Activated CD4-positive, alpha-beta memory T cell treated with anti-CD3 and anti-CD28 coated beads for 36 hours (primary cell): ENCODE data around the gene CRIM1. TPM values are rescaled to one million over a fixed set of nuclear protein-coding genes. Genes with fewer than 3 reads are reported as not detected.
"Not testable (repeated sequence)": the region's sequence is repeated elsewhere in the genome, so short reads cannot be mapped to it uniquely, and the experiment has no call there.

Experiments used
- CTCF ChIA-PET: fragments of 350-600 bp; sonication (Branson Sonifier 250); formaldehyde crosslinking; loops from one replicate; lab custom pipeline; 2021; ENCODE audit warnings: antibody characterized with exemption, inconsistent platforms; lab: Charles Lee
- POLR2A ChIA-PET: fragments of 350-600 bp; sonication (Branson Sonifier 250); formaldehyde crosslinking; loops from one replicate; lab custom pipeline; 2021; ENCODE audit warnings: antibody characterized with exemption; lab: Charles Lee
- DNase-seq: peaks from one replicate; pipeline ENCODE4 v3.0.0-alpha.2; 2020
- H3K27ac Mint-ChIP-seq: one replicate; pipeline ENCODE4 v1.8.0; 2021; ENCODE audit warnings: mixed read lengths
- H3K27me3 Mint-ChIP-seq: one replicate; pipeline ENCODE4 v1.8.0; 2021; ENCODE audit warnings: mixed read lengths
- H3K36me3 Mint-ChIP-seq: one replicate; pipeline ENCODE4 v1.8.0; 2021; ENCODE audit warnings: mixed read lengths
- H3K4me1 Mint-ChIP-seq: one replicate; pipeline ENCODE4 v1.8.0; 2021; ENCODE audit warnings: low read depth, mixed read lengths
- H3K4me3 Mint-ChIP-seq: one replicate; pipeline ENCODE4 v1.8.0; 2021; ENCODE audit warnings: mild to moderate bottlenecking, mixed read lengths
- H3K9me3 Mint-ChIP-seq: one replicate; pipeline ENCODE4 v1.8.0; 2021; ENCODE audit warnings: mixed read lengths
- intact Hi-C: fragments of 100-400 bp; cut with micrococcal nuclease; formaldehyde crosslinking; loops from one replicate; pipeline ENCODE4 v1.15.1; 2023
- total RNA-seq, 2 experiments: library from RNA; stranded (reverse); gene quantifications; one replicate each; pipeline ENCODE4 v1.2.3, GENCODE V29; 2021

Gene CRIM1
- total RNA-seq, 2 experiments from 2014 or later, result 5.3 to 5.5 TPM

DNA sequence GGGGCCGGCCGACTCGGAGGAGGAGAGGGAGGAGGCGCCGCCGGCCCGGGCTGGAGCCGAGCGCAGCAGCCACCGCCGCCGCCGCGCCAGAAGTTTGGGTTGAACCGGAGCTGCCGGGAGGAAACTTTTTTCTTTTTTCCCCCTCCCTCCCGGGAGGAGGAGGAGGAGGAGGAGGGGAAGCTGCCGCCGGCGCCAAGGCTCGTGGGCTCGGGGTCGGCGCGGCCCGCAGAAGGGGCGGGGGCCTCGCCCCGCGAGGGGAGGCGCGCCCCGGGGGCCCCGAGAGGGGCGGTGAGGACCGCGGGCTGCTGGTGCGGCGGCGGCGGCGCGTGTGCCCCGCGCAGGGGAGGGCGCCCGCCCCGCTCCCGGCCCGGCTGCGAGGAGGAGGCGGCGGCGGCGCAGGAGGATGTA lies 316 bp downstream of the CRIM1 start:
- intact Hi-C loops, result loop anchor here (2.0 to 5.0 kb wide), 4 partner anchors 106 to 379 kb away; partner anchors contain the start of gene FEZ2
- DNase-seq, result no peak
- H3K9me3 Mint-ChIP-seq, result no peaks in the 10 kb centered on the region
- H3K4me3 Mint-ChIP-seq, result no peak overlapping the region
- no peak overlapping the region for H3K27ac Mint-ChIP-seq
- ChIA-PET POLR2A (no interaction called here), CTCF (interaction anchor here (0.6 to 0.7 kb wide), 2 partner anchors 163 to 384 kb away, joined by 3 read pairs; no protein-coding TSS in a partner anchor)
- H3K36me3 Mint-ChIP-seq, result no peaks in the 10 kb centered on the region
- peaks cover 43% of the 10 kb centered on the region for H3K27me3 Mint-ChIP-seq
- H3K4me1 Mint-ChIP-seq, result peaks cover 35% of the 10 kb centered on the region

DNA sequence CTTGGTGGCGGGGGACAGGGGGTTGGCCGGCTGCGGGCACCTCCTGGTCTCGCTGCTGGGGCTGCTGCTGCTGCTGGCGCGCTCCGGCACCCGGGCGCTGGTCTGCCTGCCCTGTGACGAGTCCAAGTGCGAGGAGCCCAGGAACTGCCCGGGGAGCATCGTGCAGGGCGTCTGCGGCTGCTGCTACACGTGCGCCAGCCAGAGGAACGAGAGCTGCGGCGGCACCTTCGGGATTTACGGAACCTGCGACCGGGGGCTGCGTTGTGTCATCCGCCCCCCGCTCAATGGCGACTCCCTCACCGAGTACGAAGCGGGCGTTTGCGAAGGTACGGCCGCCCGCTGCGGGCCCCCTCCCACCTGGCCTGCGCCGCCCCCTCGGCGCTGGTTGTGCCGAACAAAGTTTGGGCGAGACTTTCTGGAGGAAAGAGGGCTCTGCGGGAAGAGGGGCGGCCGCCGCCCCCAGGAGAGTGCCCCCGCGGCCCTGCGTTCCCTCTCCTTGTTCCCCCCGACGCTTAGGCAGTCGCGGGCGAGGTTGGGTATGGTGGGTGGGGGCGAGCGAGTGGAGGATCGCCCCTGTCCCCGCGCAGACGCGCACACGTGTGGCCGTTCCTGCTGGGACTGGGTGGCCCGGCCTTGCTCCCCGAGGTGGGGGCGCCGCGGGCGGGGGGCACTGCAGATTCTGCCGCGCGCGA lies 866 bp downstream of the CRIM1 start:
- intact Hi-C loops, result loop anchor here (2.0 to 5.0 kb wide), 4 partner anchors 106 to 379 kb away; partner anchors contain the start of gene FEZ2
- DNase-seq, result peak; percentile 53
- ChIA-PET CTCF (interaction anchor here (0.7 kb wide), 1 partner anchor 384 kb away, joined by 3 read pairs; no protein-coding TSS in a partner anchor), POLR2A (no interaction called here)
- H3K27me3 Mint-ChIP-seq, result peaks cover 48% of the 10 kb centered on the region
- peaks cover 35% of the 10 kb centered on the region for H3K4me1 Mint-ChIP-seq
- H3K9me3 Mint-ChIP-seq, result no peaks in the 10 kb centered on the region
- H3K36me3 Mint-ChIP-seq, result no peaks in the 10 kb centered on the region
- peak overlapping the region; percentile 73 for H3K4me3 Mint-ChIP-seq
- no peak overlapping the region for H3K27ac Mint-ChIP-seq

DNA sequence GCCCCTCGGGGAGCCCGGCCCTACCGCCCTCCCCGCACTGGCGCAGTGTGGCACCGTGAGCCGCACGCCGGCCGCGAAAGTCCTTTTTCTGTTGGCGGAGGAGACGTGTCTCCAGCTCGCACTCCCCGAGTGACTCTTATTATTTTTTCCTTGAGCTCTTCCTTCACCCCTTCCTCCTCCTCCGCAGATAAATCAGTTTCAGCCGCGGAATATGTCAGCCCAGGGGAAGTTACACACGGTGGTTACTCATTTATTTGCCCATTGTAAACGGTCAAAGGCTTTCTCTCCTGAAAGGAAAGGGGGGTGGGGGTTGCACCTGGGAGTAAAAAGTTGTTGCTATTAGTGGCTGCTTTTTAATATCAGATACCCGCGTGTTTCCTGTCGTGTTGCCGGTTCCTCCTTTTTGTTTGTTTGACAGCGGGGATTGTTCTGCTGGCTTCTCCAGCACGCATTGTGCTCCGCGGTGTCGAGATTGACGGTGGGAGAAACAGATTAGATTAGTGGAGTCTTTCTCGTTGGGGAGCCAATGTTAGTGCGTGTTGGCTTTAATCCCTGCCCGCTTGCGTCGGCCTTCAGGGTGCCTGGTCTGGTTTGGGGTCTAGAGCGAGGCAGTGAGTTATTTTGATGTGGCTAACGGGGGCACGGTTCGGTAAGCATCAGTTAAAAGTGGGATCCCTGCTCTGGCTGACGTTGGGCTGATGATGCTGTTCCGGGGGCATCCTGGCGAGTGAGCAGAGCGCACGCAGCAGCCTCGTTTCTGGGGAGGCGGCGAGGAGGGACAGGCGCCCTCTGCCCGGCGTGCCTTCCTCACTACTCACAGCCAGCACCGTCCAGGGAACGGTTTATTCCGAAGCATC lies 1.6 kb downstream of the CRIM1 start:
- peak; percentile 47 for DNase-seq
- Mint-ChIP-seq H3K27me3 (peaks cover 49% of the 10 kb centered on the region), H3K4me1 (peaks cover 35% of the 10 kb centered on the region), H3K27ac (no peak overlapping the region), H3K4me3 (peak overlapping the region; percentile 84), H3K36me3 (no peaks in the 10 kb centered on the region), H3K9me3 (no peaks in the 10 kb centered on the region)
- ChIA-PET POLR2A (no interaction called here), CTCF (interaction anchor here (1.1 to 1.5 kb wide), 2 partner anchors 11 to 47 kb away, joined by 3 to 5 read pairs; no protein-coding TSS in a partner anchor)
- intact Hi-C loops, result loop anchor here (2.0 to 5.0 kb wide), 4 partner anchors 105 to 380 kb away; partner anchors contain the start of gene FEZ2

DNA sequence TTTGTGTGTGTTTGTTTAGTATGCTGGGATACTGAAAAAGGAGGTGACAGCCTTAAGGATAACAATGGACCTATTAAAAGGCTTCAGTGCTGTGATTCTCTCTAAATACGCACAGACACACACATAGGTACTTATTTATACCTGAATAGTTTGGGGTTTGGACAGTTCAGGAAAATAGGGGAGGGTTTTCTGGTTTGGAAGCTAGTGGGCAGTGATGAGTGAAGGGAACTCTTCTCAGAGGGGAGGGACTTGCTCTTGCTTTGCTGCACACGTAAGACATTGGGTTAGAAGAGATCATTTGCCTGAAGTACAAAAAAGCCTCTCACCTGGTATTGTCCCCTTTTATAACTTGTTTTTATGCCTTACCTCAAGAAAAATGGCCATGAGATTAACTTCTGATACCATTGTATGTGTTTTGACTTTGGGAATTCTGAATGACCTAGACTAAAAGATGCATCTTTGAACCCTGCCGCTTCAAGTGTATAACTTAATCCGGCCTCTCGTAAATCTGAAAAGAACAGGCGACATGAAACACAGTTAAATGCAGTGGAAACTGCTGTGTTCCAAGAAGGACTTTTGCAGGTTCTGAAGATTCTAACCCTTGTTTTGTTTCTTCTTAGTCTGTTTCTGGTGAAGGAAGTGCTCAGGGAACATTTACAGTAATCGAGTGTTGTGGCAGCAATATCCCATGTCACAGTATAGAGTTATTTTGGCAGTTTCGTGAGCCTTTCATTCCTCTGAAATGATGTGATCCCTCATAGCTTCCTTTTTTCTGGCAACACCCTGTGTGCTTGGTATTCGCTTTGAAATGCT lies 2.5 kb downstream of the CRIM1 start:
- H3K9me3 Mint-ChIP-seq, result no peaks in the 10 kb centered on the region
- DNase-seq, result no peak
- H3K27me3 Mint-ChIP-seq, result peaks cover 49% of the 10 kb centered on the region
- CTCF ChIA-PET, result interaction anchor here (1.1 to 1.5 kb wide), 2 partner anchors 10 to 48 kb away, joined by 3 to 5 read pairs; no protein-coding TSS in a partner anchor
- peak overlapping the region; percentile 84 for H3K4me3 Mint-ChIP-seq
- POLR2A ChIA-PET, result no interaction called here
- intact Hi-C loops, result loop anchor here (2.0 to 5.0 kb wide), 4 partner anchors 104 to 381 kb away; partner anchors contain the start of gene FEZ2
- H3K4me1 Mint-ChIP-seq, result peaks cover 30% of the 10 kb centered on the region
- H3K27ac Mint-ChIP-seq, result no peak overlapping the region
- no peaks in the 10 kb centered on the region for H3K36me3 Mint-ChIP-seq

DNA sequence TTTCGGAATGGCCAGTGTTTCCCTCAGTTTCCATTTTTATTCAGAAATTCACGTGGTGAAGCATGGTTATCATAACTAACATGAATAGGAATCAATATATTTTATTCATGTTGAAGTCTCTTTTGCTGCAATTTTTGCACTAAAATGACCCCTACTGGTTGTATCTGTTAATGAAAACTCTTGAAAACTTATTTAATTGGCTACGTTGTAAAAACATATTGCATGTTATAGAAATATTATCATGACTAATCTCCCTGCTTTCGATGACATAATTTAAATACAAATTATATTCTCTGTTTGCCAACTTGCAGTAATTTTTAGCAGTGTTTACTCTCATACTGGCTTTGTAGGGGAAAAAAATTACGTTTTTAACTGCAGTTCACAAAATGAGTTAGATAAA lies 3.5 kb downstream of the CRIM1 start:
- CTCF ChIA-PET, result interaction anchor here (0.8 kb wide), 2 partner anchors 88 to 108 kb away, joined by 3 read pairs; no protein-coding TSS in a partner anchor
- intact Hi-C loops, result loop anchor here (5.0 kb wide), 3 partner anchors 103 to 382 kb away; partner anchors contain the start of gene FEZ2

DNA sequence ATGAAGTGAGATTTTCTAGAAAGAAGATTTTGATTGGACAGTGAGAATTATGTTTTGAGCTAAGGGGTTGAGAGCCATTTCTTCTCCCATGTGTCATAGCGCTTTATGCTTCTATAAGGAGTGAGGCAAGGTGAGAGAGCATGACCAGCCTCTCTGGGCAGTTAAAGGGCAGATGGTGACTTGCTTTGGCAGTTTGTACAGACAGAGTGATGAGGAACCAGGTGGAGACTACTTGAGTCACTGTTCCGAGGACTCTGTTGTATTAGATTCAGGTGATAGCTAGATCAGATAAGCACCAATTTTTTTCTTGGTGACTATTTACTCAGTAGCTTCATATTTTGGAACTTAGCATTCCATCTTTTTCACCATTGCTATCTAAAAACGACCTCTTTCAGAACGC lies 4.5 kb downstream of the CRIM1 start:
- intact Hi-C loops, result no loop called here
- ChIA-PET CTCF (interaction anchor here (0.8 to 1.7 kb wide), 3 partner anchors 8 to 304 kb away, joined by 3 to 5 read pairs (median 3); no protein-coding TSS in a partner anchor), POLR2A (no interaction called here)
- H3K27me3 Mint-ChIP-seq, result peaks cover 36% of the 10 kb centered on the region
- no peaks in the 10 kb centered on the region for H3K36me3 Mint-ChIP-seq
- no peak overlapping the region for H3K27ac Mint-ChIP-seq
- H3K4me1 Mint-ChIP-seq, result peaks cover 25% of the 10 kb centered on the region
- H3K4me3 Mint-ChIP-seq, result no peak overlapping the region
- DNase-seq, result no peak
- no peaks in the 10 kb centered on the region for H3K9me3 Mint-ChIP-seq

More for the DNA sequence above, 3.5 kb downstream of the CRIM1 start:
- H3K4me3 Mint-ChIP-seq, result no peak overlapping the region
- H3K27me3 Mint-ChIP-seq, result peaks cover 46% of the 10 kb centered on the region
- POLR2A ChIA-PET, result no interaction called here
- no peaks in the 10 kb centered on the region for H3K36me3 Mint-ChIP-seq
- H3K4me1 Mint-ChIP-seq, result peaks cover 28% of the 10 kb centered on the region
- H3K9me3 Mint-ChIP-seq, result no peaks in the 10 kb centered on the region
- no peak for DNase-seq
- H3K27ac Mint-ChIP-seq, result no peak overlapping the region

DNA sequence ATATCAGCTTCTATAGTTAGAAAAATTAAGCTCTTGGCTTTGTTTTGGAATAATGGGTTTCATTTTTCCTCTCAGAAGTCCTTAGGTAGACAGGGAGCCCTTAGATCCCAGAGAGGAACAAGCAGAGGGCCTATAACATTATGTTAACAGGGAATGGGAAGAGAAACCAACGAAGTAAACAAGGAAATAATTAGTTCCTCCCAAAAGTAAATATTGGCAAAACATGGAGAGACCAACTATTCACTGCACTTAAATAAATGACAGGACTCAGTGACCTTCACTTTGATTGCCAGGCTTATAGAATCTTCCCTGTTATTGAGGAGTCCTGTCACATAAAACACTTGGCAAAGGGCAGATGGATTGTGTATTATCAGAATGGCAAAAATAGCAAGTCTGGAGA lies 5.3 kb downstream of the CRIM1 start:
- POLR2A ChIA-PET, result no interaction called here
- Mint-ChIP-seq H3K36me3 (no peaks in the 10 kb centered on the region), H3K4me1 (peaks cover 25% of the 10 kb centered on the region), H3K27ac (no peak overlapping the region), H3K9me3 (no peaks in the 10 kb centered on the region), H3K4me3 (no peak overlapping the region), H3K27me3 (peaks cover 36% of the 10 kb centered on the region)
- DNase-seq, result no peak
- intact Hi-C loops, result no loop called here
- CTCF ChIA-PET, result interaction anchor here (1.1 to 1.7 kb wide), 2 partner anchors 8 to 304 kb away, joined by 3 to 5 read pairs; no protein-coding TSS in a partner anchor

DNA sequence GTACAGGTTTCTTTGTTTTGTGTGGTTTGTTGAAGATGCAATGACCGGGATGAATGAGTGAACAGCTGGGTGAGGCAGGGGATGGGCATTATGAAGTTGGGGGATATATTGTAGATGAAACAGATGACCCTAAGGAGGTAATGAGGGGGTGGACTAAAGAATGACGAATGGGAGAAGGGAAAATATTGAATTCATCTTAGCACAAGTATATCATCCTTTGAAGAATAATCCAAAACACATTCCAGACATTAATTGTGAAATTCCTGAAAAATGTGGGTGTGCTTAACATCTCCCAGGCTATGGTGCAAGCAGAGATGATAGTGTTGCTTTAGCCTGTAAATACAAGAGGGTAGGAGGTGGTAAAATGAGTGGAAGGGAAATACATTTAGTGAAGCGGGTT lies 5.8 kb downstream of the CRIM1 start:
- intact Hi-C loops, result no loop called here
- H3K27ac Mint-ChIP-seq, result no peak overlapping the region
- POLR2A ChIA-PET, result no interaction called here
- no peak for DNase-seq
- CTCF ChIA-PET, result interaction anchor here (1.1 kb wide), 1 partner anchor 9 kb away, joined by 3 read pairs; no protein-coding TSS in a partner anchor
- H3K36me3 Mint-ChIP-seq, result no peaks in the 10 kb centered on the region
- H3K4me1 Mint-ChIP-seq, result peaks cover 25% of the 10 kb centered on the region
- peaks cover 36% of the 10 kb centered on the region for H3K27me3 Mint-ChIP-seq
- no peak overlapping the region for H3K4me3 Mint-ChIP-seq
- no peaks in the 10 kb centered on the region for H3K9me3 Mint-ChIP-seq

DNA sequence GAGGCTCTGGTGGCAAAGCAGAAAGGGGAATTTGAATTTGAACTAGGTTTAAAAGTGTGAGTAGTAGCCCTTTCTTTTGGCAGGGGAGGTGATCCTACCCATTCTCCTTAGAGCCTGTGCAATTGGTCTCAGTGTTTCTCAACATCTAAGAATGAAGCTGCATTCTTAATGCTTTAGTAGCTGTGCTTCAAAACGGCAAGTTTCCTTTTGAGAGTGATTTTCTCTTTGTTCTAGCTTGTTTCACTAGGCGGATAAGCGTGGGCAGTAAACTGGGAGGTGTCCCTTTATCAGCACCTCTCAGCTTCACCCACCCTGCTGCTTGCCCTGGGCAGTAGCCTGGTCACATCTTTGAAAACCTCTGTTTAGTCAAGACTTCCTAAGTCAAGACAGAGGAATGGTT lies 6.7 kb downstream of the CRIM1 start:
- ChIA-PET POLR2A (no interaction called here), CTCF (no interaction called here)
- Mint-ChIP-seq H3K36me3 (no peaks in the 10 kb centered on the region), H3K27me3 (peaks cover 32% of the 10 kb centered on the region), H3K4me1 (peaks cover 21% of the 10 kb centered on the region), H3K9me3 (no peaks in the 10 kb centered on the region), H3K4me3 (no peak overlapping the region), H3K27ac (no peak overlapping the region)
- intact Hi-C loops, result no loop called here
- DNase-seq, result no peak

DNA sequence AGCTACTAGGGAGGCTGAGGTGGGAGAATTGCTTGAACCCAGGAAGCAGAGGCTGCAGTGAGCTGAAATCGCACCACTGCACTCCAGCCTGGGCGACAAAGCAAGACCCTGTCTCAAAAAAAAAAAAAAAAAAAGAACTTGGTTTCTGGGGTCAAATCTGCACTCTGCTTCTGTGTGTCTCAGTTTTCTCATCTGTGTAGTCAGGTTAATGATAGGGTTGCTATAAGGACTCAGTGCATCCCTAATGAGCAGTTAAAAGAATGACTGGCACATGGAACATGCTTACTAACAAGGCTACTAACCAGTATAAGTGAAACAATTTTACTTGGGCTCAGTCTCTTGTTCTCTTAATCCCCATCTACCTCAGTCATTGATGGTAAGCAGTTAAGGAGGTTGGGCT lies 7.5 kb downstream of the CRIM1 start:
- H3K27me3 Mint-ChIP-seq, result peaks cover 24% of the 10 kb centered on the region
- H3K36me3 Mint-ChIP-seq, DNase-seq, H3K9me3 Mint-ChIP-seq, intact Hi-C loops, H3K27ac Mint-ChIP-seq, H3K4me3 Mint-ChIP-seq, POLR2A ChIA-PET, CTCF ChIA-PET: not testable (repeated sequence)
- H3K4me1 Mint-ChIP-seq, result peaks cover 13% of the 10 kb centered on the region

DNA sequence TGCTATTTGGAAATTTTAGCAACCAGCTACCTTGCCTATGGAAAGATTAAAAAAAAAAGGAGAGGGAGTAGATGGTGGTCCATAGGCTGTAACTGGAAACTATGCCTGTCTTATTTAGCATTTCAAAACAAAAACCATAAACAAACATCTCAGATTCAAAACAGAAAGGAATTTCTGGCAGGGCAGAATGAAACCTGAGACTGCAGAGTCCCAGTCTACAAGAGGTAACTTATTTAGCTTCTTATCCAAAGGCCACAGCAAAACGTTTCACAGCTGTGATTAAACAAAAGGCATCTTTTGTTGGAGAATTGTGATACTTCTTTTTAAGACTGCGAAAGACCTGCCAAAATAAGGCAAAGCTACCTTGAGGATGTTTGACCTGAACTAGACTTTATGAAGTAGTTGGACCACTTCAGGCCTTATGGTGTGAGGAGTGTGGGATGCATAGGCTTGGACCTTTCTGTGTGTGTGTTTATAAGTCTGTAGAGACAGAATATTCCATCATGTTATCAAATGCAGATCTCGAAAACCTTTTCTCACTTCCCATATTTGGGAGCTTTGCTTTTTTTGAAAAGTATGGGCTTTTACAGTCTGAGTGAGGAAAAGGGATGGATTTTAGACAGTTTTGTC lies 11.0 kb downstream of the CRIM1 start:
- no peaks in the 10 kb centered on the region for H3K4me1 Mint-ChIP-seq
- intact Hi-C loops, result no loop called here
- no peaks in the 10 kb centered on the region for H3K27me3 Mint-ChIP-seq
- no peaks in the 10 kb centered on the region for H3K9me3 Mint-ChIP-seq
- H3K27ac Mint-ChIP-seq, result no peak overlapping the region
- no peak overlapping the region for H3K4me3 Mint-ChIP-seq
- CTCF ChIA-PET, result interaction anchor here (1.3 to 1.5 kb wide), 2 partner anchors 14 to 16 kb away, joined by 3 to 4 read pairs; no protein-coding TSS in a partner anchor
- H3K36me3 Mint-ChIP-seq, result no peaks in the 10 kb centered on the region
- no peak for DNase-seq
- POLR2A ChIA-PET, result no interaction called here
